H1 (cell line): ENCODE results near the gene CGAS. TPM values are rescaled to one million over a fixed set of nuclear protein-coding genes. Genes with fewer than 3 reads are reported as not detected.

ENCODE experiments used
- KDM4A ChIP-seq: IDR thresholded peaks from one replicate; pipeline ENCODE4 v1.7.1; 2012; ENCODE audit warnings: low read depth, mild to moderate bottlenecking, moderate library complexity, low read length, inconsistent platforms; ENCODE audit not compliant: severe bottlenecking
- MAX ChIP-seq: IDR thresholded peaks from 2 replicates; pipeline ENCODE4 v1.6.1; 2012; ENCODE audit warnings: inconsistent platforms
- NRF1 ChIP-seq: IDR thresholded peaks from 2 replicates; pipeline ENCODE4 v1.6.1; 2011; ENCODE audit warnings: mild to moderate bottlenecking, low read depth, low read length, improper control_type of control experiment
- SUZ12 ChIP-seq: fragments of 200-600 bp; sonication (generic); IDR thresholded peaks from 2 replicates; pipeline ENCODE4 v1.6.1; 2012; ENCODE audit warnings: mild to moderate bottlenecking, inconsistent platforms, low read length, moderate library complexity, mixed read lengths
- polyA plus RNA-seq, 7 experiments: library from polyadenylated mRNA; depleted of rRNA in 3 of 7; stranded (reverse) in 5 of 7; unstranded in 2 of 7; fragments of >200 nt in 5 of 7; fragments of 200-250 nt in 2 of 7; gene quantifications; 1 replicate in 5 of 7; 2 replicates in 1 of 7; 4 replicates in 1 of 7; pipeline versions ENCODE4 v1.2.1 to v1.2.3, GENCODE V29; 2011 to 2013; ENCODE audit warnings: missing spikeins in 2 of 7, mixed read lengths in 2 of 7
- total RNA-seq: library from RNA; stranded (reverse); fragmentation: NEBNext Ultra II Directional; extraction: Animal tissue kit (Norgen Biotek cat#: 25700); gene quantifications from 2 replicates; pipeline ENCODE4 v1.2.1, GENCODE V29; 2021

CGAS gene
- total and polyA plus RNA-seq, 2 of the 8 experiments (the other 6 are each of a cell fraction or from before 2014, with no cell fraction given), result 2.1 to 6.3 TPM

GRCh38 chr6:73452107-73452461 lies at the start of gene CGAS (continued):
- TF ChIP-seq MAX (peak; percentile 34; the same call in 1 of the 2 replicates), NRF1 (no peak), KDM4A (peak; percentile 13), SUZ12 (no peak; the same call in 1 of the 2 replicates)
